Measurements from ENCODE around the gene ZP3.
"Not testable (repeated sequence)": the region's sequence is repeated elsewhere in the genome, so short reads cannot be mapped to it uniquely, and the experiment has no call there.

ZP3 gene

GRCh38 chr7:76403780-76404494 is 20.8 kb upstream of the ZP3 start:
- in situ Hi-C loops (cut with HindIII; ENCODE audit: low sequenced_read_pairs) = no loop called here

GRCh38 chr7:76405738-76406137 is 19.0 kb upstream of the ZP3 start:
- in situ Hi-C loops (cut with HindIII; ENCODE audit: low sequenced_read_pairs) = no loop called here

- in situ Hi-C loops (cut with HindIII; ENCODE audit: low sequenced_read_pairs) = no loop called here
These were observed 17.0 kb upstream of the ZP3 start for GRCh38 chr7:76407718-76408117.

GRCh38 chr7:76408121-76408560 is 16.6 kb upstream of the ZP3 start:
- in situ Hi-C loops (cut with HindIII; ENCODE audit: low sequenced_read_pairs) = no loop called here

- in situ Hi-C loops (cut with HindIII; ENCODE audit: low sequenced_read_pairs) = no loop called here
These were observed 15.2 kb upstream of the ZP3 start, which contains the start of gene SSC4D for GRCh38 chr7:76409537-76409936. Gene SSC4D, minus strand, starts transcription at chr7:76409697. Its CDS starts 5,258 bp downstream, at chr7:76404439.

- in situ Hi-C loops (cut with HindIII; ENCODE audit: low sequenced_read_pairs) = no loop called here
These were observed 13.1 kb upstream of the ZP3 start for GRCh38 chr7:76411626-76412025.

GRCh38 chr7:76412249-76412648 is 12.5 kb upstream of the ZP3 start:
- in situ Hi-C loops (cut with HindIII; ENCODE audit: low sequenced_read_pairs) = no loop called here

GRCh38 chr7:76417654-76418310 is 7.0 kb upstream of the ZP3 start:
- in situ Hi-C loops (cut with HindIII; ENCODE audit: low sequenced_read_pairs) = not testable (repeated sequence)

GRCh38 chr7:76421097-76421496 is 3.7 kb upstream of the ZP3 start:
- in situ Hi-C loops (cut with HindIII; ENCODE audit: low sequenced_read_pairs) = loop anchor here (5.0 to 10.0 kb wide), 3 partner anchors 84 to 226 kb away; partner anchors contain the start of gene HSPB1

GRCh38 chr7:76423666-76424412 is 911 bp upstream of the ZP3 start:
- in situ Hi-C loops (cut with HindIII; ENCODE audit: low sequenced_read_pairs) = loop anchor here (5.0 to 10.0 kb wide), 3 partner anchors 87 to 229 kb away; partner anchors contain the start of gene HSPB1

GRCh38 chr7:76425156-76425555 is 406 bp downstream of the ZP3 start:
- in situ Hi-C loops (cut with HindIII; ENCODE audit: low sequenced_read_pairs) = loop anchor here (10.0 kb wide), 2 partner anchors 120 to 230 kb away; partner anchors contain the start of gene HSPB1

- in situ Hi-C loops (cut with HindIII; ENCODE audit: low sequenced_read_pairs) = loop anchor here (10.0 kb wide), 2 partner anchors 121 to 231 kb away; partner anchors contain the start of gene HSPB1
These were observed 808 bp downstream of the ZP3 start for GRCh38 chr7:76425558-76425957.

- in situ Hi-C loops (cut with HindIII; ENCODE audit: low sequenced_read_pairs) = loop anchor here (10.0 kb wide), 2 partner anchors 121 to 231 kb away; partner anchors contain the start of gene HSPB1
These were observed 1.5 kb downstream of the ZP3 start for GRCh38 chr7:76426246-76426645.

GRCh38 chr7:76427635-76428034 is 2.9 kb downstream of the ZP3 start:
- in situ Hi-C loops (cut with HindIII; ENCODE audit: low sequenced_read_pairs) = loop anchor here (10.0 kb wide), 2 partner anchors 123 to 233 kb away; partner anchors contain the start of gene HSPB1

- in situ Hi-C loops (cut with HindIII; ENCODE audit: low sequenced_read_pairs) = loop anchor here (10.0 kb wide), 2 partner anchors 123 to 233 kb away; partner anchors contain the start of gene HSPB1
These were observed 3.5 kb downstream of the ZP3 start for GRCh38 chr7:76428149-76428823.

- in situ Hi-C loops (cut with HindIII; ENCODE audit: low sequenced_read_pairs) = loop anchor here (10.0 kb wide), 2 partner anchors 124 to 234 kb away; partner anchors contain the start of gene HSPB1
These were observed 4.4 kb downstream of the ZP3 start for GRCh38 chr7:76428868-76429805.

- in situ Hi-C loops (cut with HindIII; ENCODE audit: low sequenced_read_pairs) = no loop called here
These were observed 5.5 kb downstream of the ZP3 start for GRCh38 chr7:76430211-76430610.

GRCh38 chr7:76430836-76431235 is 6.1 kb downstream of the ZP3 start:
- in situ Hi-C loops (cut with HindIII; ENCODE audit: low sequenced_read_pairs) = no loop called here

GRCh38 chr7:76437873-76438272 is 13.1 kb downstream of the ZP3 start:
- in situ Hi-C loops (cut with HindIII; ENCODE audit: low sequenced_read_pairs) = not testable (repeated sequence)

Data from endothelial cell of hepatic sinusoid (primary cell).